HG02642 (cell line): ENCODE measurements around the gene SCN4B.
"Not testable (repeated sequence)": the region's sequence is repeated elsewhere in the genome, so short reads cannot be mapped to it uniquely, and the experiment has no call there.

Source experiments
- ATAC-seq: cut with Tn5 transposase; IDR thresholded peaks from one replicate; pipeline ENCODE4 v1.9.1; 2021; ENCODE audit warnings: mild to moderate bottlenecking; ENCODE audit not compliant: unreplicated experiment, poor library complexity

Gene SCN4B, protein sequence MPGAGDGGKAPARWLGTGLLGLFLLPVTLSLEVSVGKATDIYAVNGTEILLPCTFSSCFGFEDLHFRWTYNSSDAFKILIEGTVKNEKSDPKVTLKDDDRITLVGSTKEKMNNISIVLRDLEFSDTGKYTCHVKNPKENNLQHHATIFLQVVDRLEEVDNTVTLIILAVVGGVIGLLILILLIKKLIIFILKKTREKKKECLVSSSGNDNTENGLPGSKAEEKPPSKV

GRCh38 chr11:118152552-118153471, at the start of gene SCN4B:
TSS of gene SCN4B (minus strand) at chr11:118152823. CDS start at chr11:118152673, 150 bp downstream.
- no peak for ATAC-seq

DNA sequence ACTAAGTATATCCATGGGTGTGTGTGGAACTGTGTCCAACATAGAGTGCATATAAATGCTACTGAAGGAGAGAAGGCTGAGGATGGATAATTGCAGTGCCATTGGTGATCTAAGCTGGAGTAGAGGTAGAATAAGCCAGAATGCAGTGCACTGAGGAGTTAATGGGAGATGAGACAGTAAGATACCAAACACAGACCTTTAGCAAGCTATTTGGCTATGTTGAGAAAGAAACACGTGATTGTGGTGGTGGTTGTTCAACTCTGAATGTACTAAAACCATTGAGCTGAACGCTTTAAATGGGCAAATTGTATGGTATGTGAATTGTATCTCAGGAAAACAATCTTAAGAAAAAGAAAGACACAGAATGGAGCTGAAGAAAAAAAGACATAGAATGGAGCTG, 49.3 kb upstream of the SCN4B start:
- ATAC-seq, result no peak

- ATAC-seq, result no peak
Observed at GRCh38 chr11:118200901-118201680, 48.5 kb upstream of the SCN4B start.

DNA sequence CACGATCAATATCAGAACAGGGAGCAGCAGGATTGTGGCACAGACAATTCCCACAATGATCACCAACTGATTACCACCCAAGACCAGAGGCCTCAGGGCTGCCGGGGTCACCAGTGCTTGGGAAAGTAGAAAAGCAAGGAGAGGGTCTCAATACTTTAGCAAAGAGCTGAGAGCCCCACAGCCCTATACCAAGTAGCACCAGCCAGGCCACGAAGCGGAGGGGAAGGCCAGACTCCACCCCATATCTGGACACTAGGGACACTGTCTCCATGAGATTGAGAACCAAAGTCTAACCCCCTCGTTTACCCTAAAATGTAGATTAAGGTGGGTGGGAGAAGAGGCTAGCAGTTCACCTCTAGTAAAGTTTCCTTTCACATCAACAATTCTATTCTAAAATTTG, 47.9 kb upstream of the SCN4B start:
- ATAC-seq, result no peak

GRCh38 chr11:118199135-118199534, 46.5 kb upstream of the SCN4B start:
- no peak for ATAC-seq

DNA sequence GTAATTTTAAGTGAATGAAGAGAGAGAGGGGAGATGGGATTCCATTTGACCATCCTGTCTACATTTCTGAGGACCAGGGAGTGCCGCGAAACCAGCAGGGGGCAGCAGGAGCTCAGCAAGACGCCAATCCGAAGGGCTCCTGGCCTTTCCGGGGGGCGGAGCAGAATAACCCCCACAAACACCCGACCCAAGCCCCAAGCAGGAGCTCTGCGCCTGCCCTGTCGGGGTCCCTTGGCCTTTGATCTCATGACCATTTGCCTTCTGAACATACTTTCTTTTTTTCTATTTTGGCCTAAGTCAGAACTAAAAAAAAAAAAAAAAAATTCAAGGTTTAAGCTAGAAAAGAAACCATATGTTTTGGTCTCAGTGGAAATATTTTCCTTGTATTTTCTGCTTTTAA, 45.7 kb upstream of the SCN4B start:
- ATAC-seq, result no peak

DNA sequence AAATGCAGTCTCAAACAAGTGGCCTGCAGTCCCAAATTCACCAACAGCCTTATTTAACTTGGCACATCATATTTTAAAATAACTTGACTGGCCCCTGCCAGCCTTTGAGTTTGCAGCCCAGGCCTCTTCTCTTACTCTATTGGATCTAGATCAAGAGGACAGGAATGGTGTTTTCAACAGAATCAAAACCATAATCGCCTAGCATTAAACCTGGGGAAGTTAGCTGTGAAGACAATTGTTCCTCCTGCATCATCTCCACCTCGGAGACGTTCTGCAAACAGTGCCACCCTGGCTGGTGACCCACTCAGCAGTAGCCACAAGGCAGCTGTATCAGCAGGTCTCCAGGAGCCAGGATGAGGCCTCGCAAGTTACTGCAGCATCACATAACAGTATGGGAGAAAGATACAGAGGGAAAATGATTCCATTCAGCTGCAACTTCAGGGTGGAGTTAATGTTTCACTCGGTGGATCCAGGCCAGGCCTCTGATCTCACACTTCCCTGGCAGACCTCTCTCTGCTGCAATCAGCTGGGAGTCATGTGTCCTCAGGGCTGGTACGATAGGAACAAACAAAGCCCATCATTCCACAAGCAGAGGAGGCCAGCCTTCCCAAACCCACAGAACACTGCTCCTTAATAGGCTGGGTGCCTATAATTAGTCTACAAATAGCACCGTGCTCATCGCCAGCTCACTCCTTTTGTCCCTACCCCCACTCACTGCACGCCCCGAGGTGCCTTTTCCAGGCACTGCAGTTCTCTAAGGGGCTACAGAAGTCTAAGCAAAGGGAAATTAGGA, 42.4 kb upstream of the SCN4B start:
- no peak for ATAC-seq

DNA sequence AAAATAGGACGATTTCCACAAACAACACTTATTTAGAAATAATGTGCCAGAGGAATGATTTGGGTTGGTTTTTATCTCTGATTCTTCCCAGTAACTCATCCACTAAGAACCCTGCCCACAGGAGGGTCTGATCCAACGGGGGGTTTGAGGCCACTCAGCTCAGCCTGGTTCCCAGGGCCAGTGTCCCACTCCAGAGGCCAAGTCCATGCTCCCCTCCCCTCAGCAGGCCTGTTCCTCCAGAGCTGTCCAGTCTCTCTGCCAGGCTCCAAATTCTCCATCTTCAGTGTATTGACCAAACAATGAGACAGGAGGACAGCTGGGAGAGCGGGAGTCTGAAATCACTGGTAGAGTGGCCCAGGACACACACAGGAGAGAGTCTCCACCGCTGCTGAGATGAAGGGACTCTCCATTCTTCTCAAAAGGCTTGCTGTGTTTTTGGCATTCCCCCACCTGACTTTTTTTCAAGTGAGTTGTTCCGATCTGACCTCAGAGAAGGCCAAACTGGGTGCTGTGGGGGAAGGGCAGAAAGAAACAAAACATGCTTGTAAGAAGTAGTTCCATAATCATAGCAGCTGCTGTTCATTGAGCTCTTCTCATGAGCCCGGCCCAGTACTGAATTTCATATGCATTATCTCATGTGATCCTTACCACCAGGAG, 41.4 kb upstream of the SCN4B start:
- no peak for ATAC-seq

DNA sequence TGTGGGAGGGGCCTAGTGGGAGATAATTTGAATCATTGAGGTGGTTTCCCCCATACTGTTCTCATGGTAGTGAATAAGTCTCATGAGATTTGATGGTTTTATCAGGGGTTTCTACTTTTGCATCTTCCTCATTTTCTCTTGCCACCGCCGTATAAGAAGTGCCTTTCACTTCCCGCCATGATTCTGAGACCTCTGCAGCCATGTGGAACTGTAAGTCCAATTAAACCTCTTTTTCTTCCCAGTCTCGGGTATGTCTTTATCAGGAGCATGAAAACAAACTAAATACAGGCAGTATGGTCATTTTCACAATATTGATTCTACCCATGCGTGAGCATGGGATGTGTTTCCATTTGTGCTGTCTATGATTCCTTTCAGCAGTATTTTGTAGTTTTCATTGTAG, 40.2 kb upstream of the SCN4B start:
- not testable (repeated sequence) for ATAC-seq

DNA sequence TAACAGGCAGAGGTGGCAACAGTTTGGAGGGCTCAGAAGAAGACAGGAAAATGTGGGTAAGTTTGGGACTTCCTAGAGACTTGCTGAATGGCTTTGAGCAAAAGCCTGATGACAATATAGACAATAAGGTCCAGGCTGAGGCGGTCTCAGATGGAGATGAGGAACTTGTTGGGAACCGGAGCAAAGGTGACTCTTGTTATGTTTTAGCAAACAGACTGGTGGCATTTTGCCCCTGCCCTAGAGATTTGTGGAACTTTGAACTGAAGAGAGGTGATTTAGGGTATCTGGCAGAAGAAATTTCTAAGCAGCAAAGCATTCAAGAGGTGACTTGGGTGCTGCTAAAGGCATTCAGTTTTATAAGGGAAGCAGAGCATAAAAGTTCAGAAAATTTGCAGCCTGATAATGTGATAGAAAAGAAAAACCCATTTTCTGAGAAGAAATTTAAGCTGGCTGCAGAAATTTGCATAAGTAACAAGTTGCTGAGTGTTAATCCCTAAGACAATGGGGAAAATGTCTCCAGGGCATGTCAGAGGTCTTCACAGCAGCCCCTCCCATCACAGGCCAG, 38.4 kb upstream of the SCN4B start:
- not testable (repeated sequence) for ATAC-seq

DNA sequence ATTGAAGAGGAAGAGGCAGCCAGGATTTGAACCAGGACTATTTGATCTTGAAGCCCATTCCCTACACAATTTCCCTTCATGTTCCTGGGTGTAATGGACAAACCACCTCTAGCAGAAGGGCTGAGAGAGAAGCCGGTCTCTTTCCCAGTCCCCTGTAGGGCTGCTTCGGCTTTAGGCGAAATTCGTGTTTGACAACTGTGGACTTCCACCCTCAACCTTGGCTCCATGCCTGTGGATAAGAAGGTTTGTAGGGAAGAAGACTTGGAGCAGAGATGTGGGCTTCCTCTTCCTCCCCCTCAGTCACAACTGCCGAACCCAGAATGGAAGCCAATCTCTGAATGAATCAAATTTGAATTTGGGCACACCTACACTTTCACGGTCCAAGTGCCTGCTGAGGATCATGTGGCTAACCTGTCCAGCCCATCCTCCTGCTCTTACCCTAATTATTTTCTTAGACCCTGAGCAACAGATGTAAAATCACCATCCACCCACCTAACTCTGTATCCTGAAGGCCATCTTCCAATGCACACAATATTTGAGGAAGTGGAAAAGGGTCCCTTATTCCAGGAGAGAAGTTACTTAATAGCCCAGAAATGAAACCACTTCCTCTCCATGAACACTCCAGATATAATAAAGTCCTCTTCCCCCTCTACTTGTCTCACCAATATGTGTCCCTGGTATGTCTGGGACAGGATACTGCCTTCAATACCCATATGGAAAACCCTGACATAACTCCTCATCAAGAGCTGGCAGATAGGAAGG, 33.9 kb upstream of the SCN4B start:
- ATAC-seq, result no peak

GRCh38 chr11:118184784-118185579, 32.4 kb upstream of the SCN4B start:
- ATAC-seq, result no peak

DNA sequence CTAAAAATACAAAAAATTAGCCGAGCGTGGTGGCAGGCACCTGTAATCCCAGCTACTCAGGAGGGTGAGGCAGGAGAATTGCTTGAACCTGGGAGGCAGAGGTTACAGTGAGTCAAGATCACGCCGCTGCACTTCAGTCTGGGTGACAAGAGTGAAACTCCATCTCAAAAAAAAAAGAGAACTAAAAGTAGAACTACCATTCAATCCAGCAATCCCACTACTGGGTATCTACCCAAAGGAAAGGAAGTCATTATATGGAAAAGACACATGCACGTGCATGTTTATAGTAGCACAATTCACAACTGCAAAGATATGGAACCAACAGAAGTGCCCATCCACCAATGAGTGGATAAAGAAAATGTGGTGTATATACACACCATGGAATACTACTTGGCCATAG, 31.1 kb upstream of the SCN4B start:
- ATAC-seq, result not testable (repeated sequence)

- no peak for ATAC-seq
Observed at GRCh38 chr11:118180300-118180703, 27.7 kb upstream of the SCN4B start.

DNA sequence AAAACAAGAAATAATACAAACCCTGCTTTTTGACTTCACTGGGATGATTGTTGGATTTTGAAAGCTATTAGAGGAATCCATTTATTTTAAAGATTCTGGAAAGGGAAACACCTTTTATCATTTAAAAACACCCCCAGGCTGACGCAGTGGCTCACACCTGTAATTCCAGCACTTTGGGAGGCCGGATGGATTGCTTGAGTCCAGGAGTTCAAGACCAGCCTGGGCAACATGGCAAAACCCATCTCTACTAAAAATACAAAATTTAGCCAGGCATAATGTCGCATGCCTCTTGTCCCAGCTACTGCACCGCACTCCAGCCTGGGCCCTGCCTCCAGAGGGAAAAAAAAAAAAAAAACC, 24.1 kb upstream of the SCN4B start:
- ATAC-seq, result no peak

- no peak for ATAC-seq
Observed at GRCh38 chr11:118175993-118176777, 23.6 kb upstream of the SCN4B start, which contains the start of gene SCN2B. TSS of gene SCN2B (minus strand) at chr11:118176639. CDS start at chr11:118176431, 208 bp downstream.
